GM21390 (cell line): Measurements from ENCODE around the gene FKBP7.
A peak's percentile ranks its signal among the peaks of the same experiment; 100 is the strongest.
"Not testable (repeated sequence)": the region's sequence is repeated elsewhere in the genome, so short reads cannot be mapped to it uniquely, and the experiment has no call there.

Source experiments
- ATAC-seq: cut with Tn5 transposase; IDR thresholded peaks from one replicate; pipeline ENCODE4 v1.9.1; 2021; ENCODE audit not compliant: unreplicated experiment

Gene FKBP7

DNA sequence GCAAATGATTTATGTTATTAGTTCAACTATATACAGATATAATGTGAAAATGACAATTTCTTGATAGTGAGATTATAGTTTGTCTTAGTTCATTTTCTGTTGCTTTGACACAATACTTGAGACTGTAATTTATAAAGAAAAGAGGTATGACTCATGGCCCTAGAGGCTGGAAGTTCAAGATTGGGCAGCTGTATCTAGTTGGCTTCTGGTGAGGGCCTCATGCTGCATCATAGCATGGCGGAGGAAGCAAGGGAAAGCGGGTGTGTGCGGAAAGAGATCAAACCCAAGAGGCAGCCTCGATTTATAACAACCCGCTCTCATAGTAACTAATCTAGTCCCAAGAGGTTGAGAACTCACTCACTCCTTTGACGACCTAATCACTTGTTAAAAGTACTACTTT, 13.2 kb upstream of the FKBP7 start:
- ATAC-seq, result no peak

- no peak for ATAC-seq
Observed at GRCh38 chr2:178485356-178485755, 7.0 kb upstream of the FKBP7 start.

DNA sequence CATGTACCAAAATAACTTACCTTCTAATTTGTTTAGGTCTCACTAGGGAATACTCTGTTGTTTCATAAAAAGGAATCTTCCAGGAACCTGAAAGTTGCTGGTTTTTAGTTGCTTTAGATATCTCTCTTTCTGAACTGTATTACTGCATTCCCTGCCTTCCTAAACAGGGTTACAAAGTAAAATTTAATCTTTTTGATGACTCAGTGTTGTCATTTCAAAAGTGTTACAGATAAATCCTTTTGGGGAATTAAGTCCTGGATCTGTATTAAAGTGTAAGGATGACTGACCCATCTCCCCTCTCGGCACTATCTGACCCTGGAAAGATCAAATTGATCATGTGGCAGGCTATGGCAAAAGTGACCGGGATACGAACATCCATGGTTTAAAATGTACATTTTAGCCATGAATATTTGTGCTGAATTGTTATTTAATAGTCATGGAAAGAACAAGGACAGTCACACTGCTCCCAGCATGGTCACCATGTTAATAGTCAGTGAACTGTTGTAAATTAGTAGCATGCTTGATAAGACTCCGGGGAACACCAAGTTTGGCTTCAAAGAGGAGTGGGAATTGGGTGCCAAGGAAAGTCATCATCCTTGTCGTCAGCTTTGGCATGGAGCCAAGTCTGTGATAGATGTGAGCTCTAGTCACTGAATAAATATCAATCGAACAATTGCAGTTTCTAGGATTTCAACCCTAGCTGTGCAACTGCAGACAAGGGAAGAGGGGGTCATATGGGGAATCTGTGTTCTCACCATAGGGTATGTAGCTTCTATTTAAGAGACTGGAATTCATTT, 6.0 kb upstream of the FKBP7 start:
- no peak for ATAC-seq

- ATAC-seq, result peak; percentile 33
Observed at GRCh38 chr2:178482437-178482836, 4.0 kb upstream of the FKBP7 start.

GRCh38 chr2:178480227-178481181, 2.1 kb upstream of the FKBP7 start, which contains the start of gene PLEKHA3:
Gene PLEKHA3, plus strand, starts transcription at chr2:178480457. Its CDS starts 413 bp downstream, at chr2:178480870.
- peak; percentile 63 for ATAC-seq

DNA sequence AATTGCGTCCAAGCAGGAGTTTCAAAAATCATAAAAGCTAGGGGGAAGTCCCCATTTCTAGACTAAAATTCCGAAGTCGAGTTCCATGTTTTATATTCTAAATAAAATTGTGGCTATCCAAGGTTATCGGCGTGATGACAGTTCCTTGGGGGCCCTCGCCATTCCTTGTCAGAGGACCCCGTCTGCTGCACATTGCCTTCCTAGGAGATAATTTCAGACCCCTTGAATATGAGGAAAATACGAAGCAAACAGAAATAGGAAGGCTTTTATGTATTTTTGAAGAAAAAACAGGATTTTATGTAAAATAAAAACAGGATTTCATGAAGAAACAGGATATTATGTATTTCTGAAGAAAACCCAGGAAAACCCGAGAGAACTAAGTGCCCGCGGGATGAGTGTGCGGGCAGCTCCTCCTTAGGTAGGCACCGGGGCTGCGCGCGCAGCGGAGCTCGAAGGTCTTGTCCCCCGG, 1.4 kb upstream of the FKBP7 start:
- no peak for ATAC-seq

- no peak for ATAC-seq
Observed at GRCh38 chr2:178479275-178479616, 846 bp upstream of the FKBP7 start.

DNA sequence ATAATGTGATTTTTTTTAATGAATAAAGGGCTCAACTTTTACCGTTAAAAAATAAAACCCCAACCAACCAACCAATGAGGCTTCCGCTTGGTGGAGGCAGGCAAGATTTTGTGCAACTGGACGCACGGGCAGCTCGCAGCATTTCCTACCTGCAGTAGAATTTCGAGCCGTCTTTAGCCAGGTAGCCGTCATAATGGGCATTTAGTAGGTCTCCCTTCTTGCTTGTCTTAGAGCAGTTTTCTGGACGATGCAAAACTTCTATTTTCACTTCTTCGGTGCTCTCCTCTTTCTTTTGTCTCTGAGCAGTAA, 316 bp downstream of the FKBP7 start:
- peak; percentile 0 for ATAC-seq

DNA sequence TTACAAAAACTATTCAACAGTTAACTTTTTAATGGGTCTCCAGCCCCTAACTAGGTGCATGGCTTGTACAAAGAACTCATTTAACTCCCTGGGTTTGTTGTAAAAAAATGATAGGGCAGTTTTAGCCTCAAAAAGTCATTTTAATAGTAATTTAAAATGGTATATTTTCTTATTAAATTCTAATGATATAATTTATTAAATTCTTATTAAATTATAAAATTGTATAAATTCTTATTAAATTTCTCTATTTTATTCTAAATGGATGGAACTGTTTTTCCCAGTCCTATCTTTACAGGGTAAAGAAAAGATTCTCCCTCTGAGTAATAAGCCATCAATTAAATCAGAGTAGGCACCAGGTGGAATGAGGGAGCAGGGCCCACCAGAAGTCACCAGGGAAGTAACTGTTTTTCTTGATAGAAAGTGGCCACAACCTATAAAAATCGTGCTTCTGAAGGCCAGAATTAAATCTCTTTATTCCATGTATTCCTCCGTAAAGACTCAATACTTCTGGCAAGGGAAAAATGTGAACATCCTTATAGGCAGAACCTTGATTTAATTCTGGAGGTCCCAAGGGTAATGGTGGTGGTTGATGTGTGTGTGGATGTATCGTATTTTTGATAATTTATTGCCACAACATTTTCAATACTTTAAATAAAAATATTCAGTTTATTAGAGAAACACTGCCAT, 814 bp downstream of the FKBP7 start:
- ATAC-seq, result no peak

GRCh38 chr2:178476477-178476876, 1.9 kb downstream of the FKBP7 start:
- no peak for ATAC-seq

DNA sequence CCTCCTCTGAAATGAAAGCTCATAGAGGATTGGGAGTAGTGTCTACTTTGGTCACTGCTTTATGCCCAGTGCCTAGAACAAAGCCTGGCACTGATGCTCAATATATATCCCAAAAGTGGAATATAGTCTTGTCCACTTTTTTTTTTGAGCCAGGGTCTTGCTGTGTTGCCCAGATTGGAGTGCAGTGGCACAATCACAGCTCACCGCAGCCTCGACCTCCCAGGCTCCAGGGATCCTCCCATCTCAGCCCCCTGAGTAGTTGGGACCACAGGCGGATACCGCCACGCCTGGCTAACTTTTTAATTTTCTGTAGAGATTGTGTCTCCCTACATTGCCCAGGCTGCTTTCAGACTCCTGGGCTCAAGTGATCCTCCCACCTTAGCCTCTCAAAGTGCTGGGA, 3.8 kb downstream of the FKBP7 start:
- no peak for ATAC-seq

- no peak for ATAC-seq
Observed at GRCh38 chr2:178473931-178474330, 4.5 kb downstream of the FKBP7 start.

- no peak for ATAC-seq
Observed at GRCh38 chr2:178473373-178473772, 5.0 kb downstream of the FKBP7 start.

- ATAC-seq, result not testable (repeated sequence)
Observed at GRCh38 chr2:178471313-178471712, 7.1 kb downstream of the FKBP7 start.

- no peak for ATAC-seq
Observed at GRCh38 chr2:178469219-178469849, 9.1 kb downstream of the FKBP7 start.

GRCh38 chr2:178457390-178457886, 21.0 kb downstream of the FKBP7 start:
- ATAC-seq, result no peak

DNA sequence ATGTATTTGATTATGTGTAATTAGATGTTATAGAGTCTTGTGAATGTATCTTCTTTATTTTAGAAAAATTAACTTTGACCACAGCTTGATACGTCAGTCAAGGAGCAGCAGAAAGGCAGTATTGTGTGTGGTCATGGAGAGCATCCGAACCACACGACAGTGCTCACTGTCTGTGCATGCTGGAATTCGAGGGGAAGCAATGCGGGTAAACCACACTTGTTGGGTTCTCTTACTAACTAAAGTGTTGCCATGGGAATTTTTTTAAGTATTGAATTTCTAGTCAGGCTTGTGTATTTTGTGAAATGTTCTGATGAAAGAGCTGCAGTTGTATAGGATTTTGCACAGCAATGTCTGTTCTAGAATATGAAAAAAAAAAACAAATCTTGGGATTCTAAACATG, 22.5 kb downstream of the FKBP7 start:
- ATAC-seq, result no peak

GRCh38 chr2:178452870-178453269, 25.5 kb downstream of the FKBP7 start:
- ATAC-seq, result no peak

- ATAC-seq, result no peak
Observed at GRCh38 chr2:178452334-178452733, 26.1 kb downstream of the FKBP7 start.

DNA sequence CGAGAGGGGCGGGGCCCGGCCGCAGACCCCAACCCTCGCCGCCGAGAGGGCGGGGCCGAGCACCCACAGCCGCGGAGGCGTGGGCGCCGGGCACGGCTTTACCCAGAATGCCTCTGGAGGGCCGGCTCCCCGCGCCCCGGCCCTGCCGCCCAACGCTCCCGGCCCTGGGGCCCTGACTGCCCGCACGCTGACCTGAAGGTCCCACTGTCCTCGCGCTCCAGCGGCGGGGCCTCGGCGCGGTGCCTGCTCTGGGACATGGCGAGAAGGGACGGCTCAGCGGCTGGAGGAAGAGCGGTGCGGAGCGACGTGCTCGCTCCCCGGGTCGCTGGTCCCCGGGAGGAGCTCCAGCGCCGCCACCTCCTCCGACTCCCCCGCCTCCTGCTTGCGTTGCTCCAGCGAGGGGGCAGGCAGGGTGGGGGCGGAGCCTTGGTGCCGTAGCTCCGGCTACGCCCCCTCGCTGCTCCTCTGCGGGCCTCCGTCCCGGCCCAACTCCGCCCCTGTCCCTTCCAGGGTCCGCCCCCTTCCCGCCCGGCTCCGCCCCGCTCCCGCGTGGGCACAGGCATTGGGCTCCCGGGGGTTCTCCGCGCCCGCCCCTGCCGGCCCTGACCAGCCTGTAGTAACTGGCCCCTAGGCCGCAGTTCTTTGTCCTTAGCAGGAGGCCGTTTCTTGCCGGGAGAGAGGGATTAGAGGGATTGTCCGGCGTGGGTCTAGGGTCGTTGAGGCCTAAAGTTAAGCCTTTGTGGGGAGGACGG, 27.4 kb downstream of the FKBP7 start, which contains the start of the genes PJVK and PRKRA:
TSS of gene PJVK (plus strand) at position 605 of the 752 bp plus-strand sequence. CDS start 2,032 bp downstream, outside the sequence.
TSS of gene PRKRA (minus strand) at position 402 of the 752 bp plus-strand sequence. CDS start at position 257, 145 bp downstream.
- peak; percentile 84 for ATAC-seq
